ENCODE measurements around the gene ARHGAP27. TPM values are rescaled to one million over a fixed set of nuclear protein-coding genes. Genes with fewer than 3 reads are reported as not detected.

ARHGAP27 gene
- total RNA-seq, 2 experiments from 2014 or later = 55.5 to 56.8 TPM

- H2AFZ ChIP-seq (ENCODE audit: low read length) = no peak overlapping the region
- H3K4me3 ChIP-seq (ENCODE audit: low read depth, low read length, poor library complexity, severe bottlenecking) = no peak overlapping the region
- no peaks in the 10 kb centered on the region for H3K9me2 ChIP-seq (ENCODE audit: insufficient read depth, low read length)
- TF ChIP-seq EZH2phosphoT487 (IDR thresholded peaks at IDR 0.05; ENCODE audit: borderline replicate concordance, low read depth, low read length) (no peak), CTCF (conservative IDR thresholded peaks at IDR 0.05; ENCODE audit: low read length) (no peak)
- ChIA-PET POLR2A (no interaction called here), CTCF (ENCODE audit: unreplicated experiment) (no interaction called here)
- H3K79me2 ChIP-seq (ENCODE audit: insufficient read depth, low read depth, low read length) = no peaks in the 10 kb centered on the region
- no peak for DNase-seq (ENCODE audit: low spot score)
- H3K9me3 ChIP-seq (ENCODE audit: low read length) = no peaks in the 10 kb centered on the region
- peaks cover 23% of the 10 kb centered on the region; the same call in 1 of the 2 replicates for H3K36me3 ChIP-seq (ENCODE audit: insufficient read depth, low read length)
- H3K27ac ChIP-seq (ENCODE audit: low read depth, low read length, poor library complexity, severe bottlenecking) = no peak overlapping the region
- intact Hi-C loops (cut with micrococcal nuclease; ENCODE audit: unreplicated experiment) = no loop called here
- BruUV-seq (replicated peaks) = no TSS peak
- no peaks in the 10 kb centered on the region for H4K20me1 ChIP-seq (ENCODE audit: insufficient read depth, low read length)
- H3K4me1 ChIP-seq (ENCODE audit: insufficient read depth, low read length, poor library complexity, severe bottlenecking) = peaks cover 4% of the 10 kb centered on the region
- no peak overlapping the region for H3K4me2 ChIP-seq (ENCODE audit: low read length)
These were observed 40.8 kb downstream of the ARHGAP27 start for GRCh38 chr17:45391918-45392317.

- H3K9me3 ChIP-seq (ENCODE audit: low read length) = no peaks in the 10 kb centered on the region
- no peak overlapping the region for H3K4me3 ChIP-seq (ENCODE audit: low read depth, low read length, poor library complexity, severe bottlenecking)
- no peak for TF ChIP-seq EZH2phosphoT487 (IDR thresholded peaks at IDR 0.05; ENCODE audit: borderline replicate concordance, low read depth, low read length)
- TF ChIP-seq CTCF (conservative IDR thresholded peaks at IDR 0.05; ENCODE audit: low read length) = no peak
- POLR2A ChIA-PET = no interaction called here
- no peaks in the 10 kb centered on the region for H3K79me2 ChIP-seq (ENCODE audit: insufficient read depth, low read depth, low read length)
- H3K9me2 ChIP-seq (ENCODE audit: insufficient read depth, low read length) = no peaks in the 10 kb centered on the region
- peaks cover 4% of the 10 kb centered on the region for H3K4me1 ChIP-seq (ENCODE audit: insufficient read depth, low read length, poor library complexity, severe bottlenecking)
- no peak for DNase-seq (ENCODE audit: low spot score)
- peaks cover 21% of the 10 kb centered on the region; the same call in 1 of the 2 replicates for H3K36me3 ChIP-seq (ENCODE audit: insufficient read depth, low read length)
- CTCF ChIA-PET (ENCODE audit: unreplicated experiment) = interaction anchor here (0.6 kb wide), 1 partner anchor 35 kb away, joined by 4 read pairs; no protein-coding TSS in a partner anchor
- no peak overlapping the region for H3K4me2 ChIP-seq (ENCODE audit: low read length)
- intact Hi-C loops (cut with micrococcal nuclease; ENCODE audit: unreplicated experiment) = no loop called here
- no peak overlapping the region for H2AFZ ChIP-seq (ENCODE audit: low read length)
- no peak overlapping the region for H3K27ac ChIP-seq (ENCODE audit: low read depth, low read length, poor library complexity, severe bottlenecking)
- no TSS peak for BruUV-seq (replicated peaks)
- no peaks in the 10 kb centered on the region for H4K20me1 ChIP-seq (ENCODE audit: insufficient read depth, low read length)
These were observed 41.4 kb downstream of the ARHGAP27 start for GRCh38 chr17:45391291-45391690.

- Histone ChIP-seq H3K36me3 (ENCODE audit: insufficient read depth, low read length) (peaks cover 3% of the 10 kb centered on the region; the same call in 1 of the 2 replicates), H3K4me3 (ENCODE audit: low read depth, low read length, poor library complexity, severe bottlenecking) (no peak overlapping the region), H3K4me1 (ENCODE audit: insufficient read depth, low read length, poor library complexity, severe bottlenecking) (peaks cover 8% of the 10 kb centered on the region), H3K79me2 (ENCODE audit: insufficient read depth, low read depth, low read length) (no peaks in the 10 kb centered on the region), H3K9me3 (ENCODE audit: low read length) (no peaks in the 10 kb centered on the region), H2AFZ (ENCODE audit: low read length) (no peak overlapping the region), H3K27ac (ENCODE audit: low read depth, low read length, poor library complexity, severe bottlenecking) (no peak overlapping the region), H3K9me2 (ENCODE audit: insufficient read depth, low read length) (no peaks in the 10 kb centered on the region), H3K4me2 (ENCODE audit: low read length) (no peak overlapping the region), H4K20me1 (ENCODE audit: insufficient read depth, low read length) (no peaks in the 10 kb centered on the region)
- intact Hi-C loops (cut with micrococcal nuclease; ENCODE audit: unreplicated experiment) = no loop called here
- TF ChIP-seq CTCF (conservative IDR thresholded peaks at IDR 0.05; ENCODE audit: low read length) (no peak), EZH2phosphoT487 (IDR thresholded peaks at IDR 0.05; ENCODE audit: borderline replicate concordance, low read depth, low read length) (no peak)
- ChIA-PET CTCF (ENCODE audit: unreplicated experiment) (no interaction called here), POLR2A (interaction anchor here (0.7 kb wide), 1 partner anchor 57 kb away, joined by 3 read pairs; no protein-coding TSS in a partner anchor)
- no TSS peak for BruUV-seq (replicated peaks)
- DNase-seq (ENCODE audit: low spot score) = no peak
These were observed 43.3 kb downstream of the ARHGAP27 start for GRCh38 chr17:45389354-45389753.

Measured in OCI-LY7 (cell line).